Activated effector memory CD4-positive, alpha-beta T cell treated with anti-CD3 and anti-CD28 coated beads, Interleukin-2, amount 50 U/mL, for 16 hours (primary cell): Measurements from ENCODE around the gene SCT.
"Not testable (repeated sequence)": the region's sequence is repeated elsewhere in the genome, so short reads cannot be mapped to it uniquely, and the experiment has no call there.

Experiments
- DNase-seq: peaks from one replicate; pipeline ENCODE4 v3.0.0-alpha.2; 2020

Gene SCT

GRCh38 chr11:626475-627307 is at the start of gene SCT:
Gene SCT, minus strand, starts transcription at chr11:627181. Its CDS starts 38 bp downstream, at chr11:627143.
- no peak for DNase-seq

GRCh38 chr11:674406-674805 is 47.4 kb upstream of the SCT start:
- no peak for DNase-seq

- DNase-seq, result no peak
Observed at GRCh38 chr11:673866-674265, 46.9 kb upstream of the SCT start.

GRCh38 chr11:665704-666281 is 38.8 kb upstream of the SCT start:
- no peak for DNase-seq

- no peak for DNase-seq
Observed at GRCh38 chr11:665062-665703, 38.2 kb upstream of the SCT start.

- DNase-seq, result peak; percentile 73
Observed at GRCh38 chr11:662689-663274, 35.8 kb upstream of the SCT start.

GRCh38 chr11:660681-661444 is 33.9 kb upstream of the SCT start:
- no peak for DNase-seq

- DNase-seq, result no peak
Observed at GRCh38 chr11:660281-660680, 33.3 kb upstream of the SCT start.

GRCh38 chr11:659532-660085 is 32.6 kb upstream of the SCT start:
- no peak for DNase-seq

- no peak for DNase-seq
Observed at GRCh38 chr11:657691-658126, 30.7 kb upstream of the SCT start.

- DNase-seq, result no peak
Observed at GRCh38 chr11:656866-657265, 29.9 kb upstream of the SCT start.

- DNase-seq, result no peak
Observed at GRCh38 chr11:656426-656825, 29.4 kb upstream of the SCT start.

- DNase-seq, result no peak
Observed at GRCh38 chr11:655036-655726, 28.2 kb upstream of the SCT start.

GRCh38 chr11:654444-654843 is 27.5 kb upstream of the SCT start:
- not testable (repeated sequence) for DNase-seq

GRCh38 chr11:653837-654236 is 26.9 kb upstream of the SCT start:
- DNase-seq, result no peak

- not testable (repeated sequence) for DNase-seq
Observed at GRCh38 chr11:653136-653535, 26.2 kb upstream of the SCT start.

- no peak for DNase-seq
Observed at GRCh38 chr11:650482-650881, 23.5 kb upstream of the SCT start.

- not testable (repeated sequence) for DNase-seq
Observed at GRCh38 chr11:647672-648158, 20.7 kb upstream of the SCT start.

- no peak for DNase-seq
Observed at GRCh38 chr11:646214-646613, 19.2 kb upstream of the SCT start.

GRCh38 chr11:645536-645935 is 18.6 kb upstream of the SCT start:
- DNase-seq, result no peak

GRCh38 chr11:643849-644738 is 17.1 kb upstream of the SCT start:
- no peak for DNase-seq
